Kidney capillary endothelial cell (primary cell): Measurements from ENCODE around the gene TEX13D.
"Not testable (repeated sequence)": the region's sequence is repeated elsewhere in the genome, so short reads cannot be mapped to it uniquely, and the experiment has no call there.

ENCODE experiments used
- DNase-seq: peaks from one replicate; pipeline ENCODE4 v3.0.0-alpha.2; 2018; ENCODE audit warnings: low spot score

TEX13D gene

GRCh38 chrX:124332481-124333424 lies at the start of gene TEX13D:
TSS of gene TEX13D (plus strand) at chrX:124332660. CDS start at chrX:124332918, 258 bp downstream.
- DNase-seq, result no peak

GRCh38 chrX:124289443-124289842 lies 43.0 kb upstream of the TEX13D start:
- DNase-seq, result no peak

- DNase-seq, result no peak
These were observed 38.6 kb upstream of the TEX13D start for GRCh38 chrX:124293810-124294209.

- DNase-seq, result not testable (repeated sequence)
These were observed 33.1 kb upstream of the TEX13D start for GRCh38 chrX:124299323-124299722.

GRCh38 chrX:124300405-124300804 lies 32.1 kb upstream of the TEX13D start:
- DNase-seq, result no peak

GRCh38 chrX:124307253-124307907 lies 25.1 kb upstream of the TEX13D start:
- DNase-seq, result no peak

- DNase-seq, result no peak
These were observed 6.7 kb upstream of the TEX13D start for GRCh38 chrX:124325732-124326131.

GRCh38 chrX:124328765-124329164 lies 3.7 kb upstream of the TEX13D start:
- peak; percentile 4 for DNase-seq

- no peak for DNase-seq
These were observed 1.4 kb downstream of the TEX13D start for GRCh38 chrX:124333862-124334261.

GRCh38 chrX:124334555-124334954 lies 2.1 kb downstream of the TEX13D start:
- DNase-seq, result not testable (repeated sequence)

- DNase-seq, result no peak
These were observed 3.1 kb downstream of the TEX13D start for GRCh38 chrX:124335598-124335997.

GRCh38 chrX:124337916-124338315 lies 5.5 kb downstream of the TEX13D start:
- DNase-seq, result no peak

GRCh38 chrX:124338733-124339514 lies 6.5 kb downstream of the TEX13D start:
- no peak for DNase-seq

GRCh38 chrX:124341396-124342132 lies 9.1 kb downstream of the TEX13D start:
- DNase-seq, result no peak

- no peak for DNase-seq
These were observed 9.9 kb downstream of the TEX13D start for GRCh38 chrX:124342174-124342867.

GRCh38 chrX:124343016-124343415 lies 10.6 kb downstream of the TEX13D start:
- no peak for DNase-seq

GRCh38 chrX:124344246-124344645 lies 11.8 kb downstream of the TEX13D start:
- DNase-seq, result no peak

- no peak for DNase-seq
These were observed 13.8 kb downstream of the TEX13D start, which contains the start of gene SH2D1A for GRCh38 chrX:124346117-124346876. TSS of gene SH2D1A (plus strand) at chrX:124346563. CDS start at chrX:124346643, 80 bp downstream.

GRCh38 chrX:124346877-124347241 lies 14.4 kb downstream of the TEX13D start:
- no peak for DNase-seq

GRCh38 chrX:124347242-124347641 lies 14.8 kb downstream of the TEX13D start:
- DNase-seq, result no peak
